Measurements from ENCODE around the gene ATG2B. TPM values are rescaled to one million over a fixed set of nuclear protein-coding genes. Genes with fewer than 3 reads are reported as not detected.

Gene ATG2B
- total and polyA plus RNA-seq, 10 of the 15 experiments (the other 5 are each of a cell fraction or from before 2014, with no cell fraction given) = 0.84 to 15.4 (median 9.9) TPM

- Histone ChIP-seq H3K27me3 (replicated peaks in 1 of 2; ENCODE audit: control insufficient read depth in 2 of 2, insufficient read depth in 2 of 2, low read length in 1 of 2) (peaks cover 0 to 2% of the 10 kb centered on the region in 2 experiments; a peak in 2 of 4 replicates), H3K4me2 (ENCODE audit: control insufficient read depth, insufficient read depth) (no peak overlapping the region), H3K9ac (ENCODE audit: control insufficient read depth, insufficient read depth, low read length) (no peak overlapping the region), H3K4me3 (no peak overlapping the region), H3K4me1 (ENCODE audit: control insufficient read depth, insufficient read depth, low read length) (no peaks in the 10 kb centered on the region), H3K79me2 (ENCODE audit: control insufficient read depth, insufficient read depth, low read length) (no peaks in the 10 kb centered on the region), H4K20me1 (ENCODE audit: control insufficient read depth, insufficient read depth) (no peaks in the 10 kb centered on the region), H2AFZ (ENCODE audit: control insufficient read depth, low read depth, low read length) (no peak overlapping the region), H3K27ac (ENCODE audit: control insufficient read depth, insufficient read depth) (no peak overlapping the region), H3K9me3 (replicated peaks; ENCODE audit: control insufficient read depth, insufficient read depth, low read length) (no peaks in the 10 kb centered on the region; the same call in 2 of the 3 replicates), H3K36me3 (ENCODE audit: control insufficient read depth in 2 of 2, insufficient read depth in 2 of 2, low read length in 1 of 2) (no peaks in the 10 kb centered on the region)
- SMC1A ChIA-PET (ENCODE audit: uncharacterized antibody, unreplicated experiment) = no interaction called here
- in situ Hi-C loops (cut with MboI) (no loop called here), intact Hi-C loops (cut with micrococcal nuclease; ENCODE audit: unreplicated experiment) (no loop called here)
- POLR2A ChIA-PET = no interaction called here
- no peak for TF ChIP-seq IKZF2 (IDR thresholded peaks at IDR 0.05)
- TF ChIP-seq RAD51 (IDR thresholded peaks at IDR 0.05) = no peak
- TF ChIP-seq ZNF687 (IDR thresholded peaks at IDR 0.05) = no peak
- no peak for TF ChIP-seq CHD4 (IDR thresholded peaks at IDR 0.05)
- TF ChIP-seq TBL1XR1 (IDR thresholded peaks at IDR 0.05; ENCODE audit: low read depth, low read length) = no peak
- no peak for TF ChIP-seq PML (IDR thresholded peaks at IDR 0.05; ENCODE audit: low read length)
- no peak for TF ChIP-seq DPF2 (IDR thresholded peaks at IDR 0.05)
- no peak for TF ChIP-seq ZBED1 (IDR thresholded peaks at IDR 0.05; ENCODE audit: borderline replicate concordance)
- no peak for TF ChIP-seq ZNF592 (IDR thresholded peaks at IDR 0.05)
- FAIRE-seq (no peak), DNase-seq (ENCODE audit: low read depth, low spot score) (no peak), ATAC-seq (no peak)
- no TSS peak for BruUV-seq (replicated peaks)
- WGBS (ENCODE audit: insufficient coverage, insufficient replicate concordance, low lambda C conversion rate, missing lambda C conversion rate) = 51% methylated on average over 4 of the region's 4 CpGs
- CTCF ChIA-PET = no interaction called here
- RAD21 ChIA-PET (ENCODE audit: unreplicated experiment) = no interaction called here
These were observed 132.1 kb downstream of the ATG2B start for GRCh38 chr14:96231056-96231455.
